GM23338 (cell line): Measurements from ENCODE around the gene C15orf62. TPM values are rescaled to one million over a fixed set of nuclear protein-coding genes. Genes with fewer than 3 reads are reported as not detected.

Experiments
- ATAC-seq: fragments of 200-7000 bp; cut with Tn5 transposase; 3 replicates; pipeline ENCODE4 v1.9.1; 2020
- DNase-seq: peaks from one replicate; pipeline ENCODE4 v3.0.0-alpha.2; 2015; ENCODE audit warnings: low spot score
- H2AFZ ChIP-seq: fragments of 200-600 bp; sonication (generic); 2 replicates; pipeline ENCODE4 v1.8.0; 2016; ENCODE audit warnings: antibody characterized with exemption, mild to moderate bottlenecking, moderate library complexity
- H3F3A ChIP-seq: fragments of 200-600 bp; sonication (generic); replicated peaks from 2 replicates; pipeline ENCODE4 v1.8.0; 2017; ENCODE audit warnings: antibody characterized with exemption, mixed run types, low read depth
- H3K27ac ChIP-seq: fragments of 200-600 bp; sonication (generic); 2 replicates; pipeline ENCODE4 v1.6.1; 2016; ENCODE audit warnings: low read depth
- H3K27me3 ChIP-seq: fragments of 200-600 bp; sonication (generic); 2 replicates; pipeline ENCODE4 v1.8.0; 2016; ENCODE audit warnings: mild to moderate bottlenecking, mixed run types, moderate library complexity; ENCODE audit not compliant: insufficient read depth
- H3K36me3 ChIP-seq: fragments of 200-600 bp; sonication (generic); 2 replicates; pipeline ENCODE4 v1.8.0; 2016; ENCODE audit warnings: mild to moderate bottlenecking; ENCODE audit not compliant: insufficient read depth
- H3K4me1 ChIP-seq: fragments of 200-600 bp; sonication (generic); 2 replicates; pipeline ENCODE4 v1.8.0; 2016; ENCODE audit warnings: mild to moderate bottlenecking, moderate library complexity; ENCODE audit not compliant: insufficient read depth
- H3K4me2 ChIP-seq: fragments of 200-600 bp; sonication (generic); 2 replicates; pipeline ENCODE4 v1.7.1; 2017; ENCODE audit warnings: mixed run types
- H3K4me3 ChIP-seq: fragments of 200-600 bp; sonication (generic); 2 replicates; pipeline ENCODE4 v1.6.1; 2016; ENCODE audit warnings: mixed run types
- H3K79me2 ChIP-seq: fragments of 200-600 bp; sonication (generic); replicated peaks from 2 replicates; pipeline ENCODE4 v1.8.0; 2017; ENCODE audit warnings: mild to moderate bottlenecking; ENCODE audit not compliant: insufficient read depth
- H3K9me2 ChIP-seq: fragments of 200-600 bp; sonication (generic); 2 replicates; pipeline ENCODE4 v1.8.0; 2017; ENCODE audit not compliant: insufficient read depth
- H4K20me1 ChIP-seq: fragments of 200-600 bp; sonication (generic); replicated peaks from 2 replicates; pipeline ENCODE4 v1.8.0; 2017; ENCODE audit warnings: mild to moderate bottlenecking; ENCODE audit not compliant: insufficient read depth
- H3K27ac Mint-ChIP-seq: 2 replicates; pipeline ENCODE4 v1.8.0; 2020; ENCODE audit warnings: inconsistent platforms, mild to moderate bottlenecking, moderate library complexity, mixed read lengths
- H3K27me3 Mint-ChIP-seq: 3 replicates; pipeline ENCODE4 v1.8.0; 2022; ENCODE audit warnings: low read depth, mild to moderate bottlenecking, moderate library complexity, mixed read lengths, inconsistent platforms; ENCODE audit not compliant: insufficient read depth, poor library complexity
- H3K36me3 Mint-ChIP-seq: 3 replicates; pipeline ENCODE4 v1.8.0; 2021; ENCODE audit warnings: low read depth, mild to moderate bottlenecking, inconsistent platforms, moderate library complexity, mixed read lengths
- H3K4me1 Mint-ChIP-seq: 3 replicates; pipeline ENCODE4 v1.8.0; 2020; ENCODE audit warnings: mild to moderate bottlenecking, inconsistent platforms, mixed read lengths
- H3K4me3 Mint-ChIP-seq: 3 replicates; pipeline ENCODE4 v1.8.0; 2021; ENCODE audit warnings: moderate library complexity, mild to moderate bottlenecking, inconsistent platforms, mixed read lengths
- H3K9me3 Mint-ChIP-seq: 3 replicates; pipeline ENCODE4 v1.8.0; 2020; ENCODE audit warnings: moderate library complexity, mild to moderate bottlenecking, inconsistent platforms, mixed read lengths
- CREB1 ChIP-seq: fragments of 250-450 bp; sonication (Bioruptor Pico); IDR thresholded peaks from 2 replicates; pipeline ENCODE4 v1.5.0; 2020; ENCODE audit warnings: low read depth, mild to moderate bottlenecking, moderate library complexity
- CTCF ChIP-seq, 2 experiments: fragments of 200-600 bp in 1 of 2; sonication (generic) in 1 of 2; conservative IDR thresholded peaks; 2 replicates each; pipeline versions ENCODE4 v1.5.1 to v1.6.1; 2016 to 2017; ENCODE audit warnings: antibody characterized with exemption in 2 of 2, low read depth in 2 of 2, mild to moderate bottlenecking in 2 of 2, moderate library complexity in 1 of 2
- ETS1 ChIP-seq: IDR thresholded peaks from 2 replicates; pipeline ENCODE4 v1.6.1; 2016; ENCODE audit warnings: antibody characterized with exemption
- EZH2 ChIP-seq: fragments of 200-600 bp; sonication (generic); IDR thresholded peaks from one replicate; pipeline ENCODE4 v1.8.0; 2017; ENCODE audit warnings: antibody characterized with exemption, mild to moderate bottlenecking, low read depth; ENCODE audit not compliant: unreplicated experiment
- EZH2phosphoT487 ChIP-seq: fragments of 200-600 bp; sonication (generic); IDR thresholded peaks from one replicate; pipeline ENCODE4 v1.8.1; 2018; ENCODE audit warnings: antibody characterized with exemption; ENCODE audit not compliant: unreplicated experiment
- JUNB ChIP-seq: IDR thresholded peaks from one replicate; pipeline ENCODE4 v1.6.1; 2016; ENCODE audit warnings: antibody characterized with exemption; ENCODE audit not compliant: unreplicated experiment
- NANOG ChIP-seq: IDR thresholded peaks from 2 replicates; pipeline ENCODE4 v1.6.1; 2016; ENCODE audit warnings: antibody characterized with exemption, borderline replicate concordance
- POLR2AphosphoS5 ChIP-seq: IDR thresholded peaks from 2 replicates; pipeline ENCODE4 v1.6.1; 2016; ENCODE audit warnings: antibody characterized with exemption, low read depth
- STAT1 ChIP-seq: IDR thresholded peaks from one replicate; pipeline ENCODE4 v1.6.1; 2016; ENCODE audit warnings: antibody characterized with exemption; ENCODE audit not compliant: unreplicated experiment
- ZNF114 ChIP-seq: fragments of 250-450 bp; sonication (Bioruptor Pico); IDR thresholded peaks from 2 replicates; pipeline ENCODE4 v1.5.0; 2020; ENCODE audit warnings: mild to moderate bottlenecking, moderate library complexity
- ZNF331 ChIP-seq: fragments of 250-450 bp; sonication (Bioruptor Pico); IDR thresholded peaks from 2 replicates; pipeline ENCODE4 v1.5.0; 2020; ENCODE audit warnings: low read depth, mild to moderate bottlenecking, moderate library complexity
- ZNF462 ChIP-seq: fragments of 250-450 bp; sonication (Bioruptor Pico); IDR thresholded peaks from 2 replicates; pipeline ENCODE4 v1.5.0; 2020; ENCODE audit warnings: mild to moderate bottlenecking, moderate library complexity
- polyA plus RNA-seq: library from polyadenylated mRNA; unstranded; fragments of >200 nt; fragmentation: Nextera tagmentation; extraction: Ambion mirVana; gene quantifications from 2 replicates; pipeline ENCODE4 v1.2.1, GENCODE V29; 2016
- total RNA-seq: library from RNA; depleted of rRNA; stranded (reverse); fragments of >200 nt; shearing (Covaris generic); gene quantifications from 2 replicates; pipeline ENCODE4 v1.2.3, GENCODE V29; 2014

C15orf62 gene
- total and polyA plus RNA-seq, 2 experiments from 2014 or later = 0.16 to 0.80 TPM

GRCh38 chr15:40803076-40803475 is 33.3 kb downstream of the C15orf62 start:
- no peak for DNase-seq
- Mint-ChIP-seq H3K27ac (no peak overlapping the region), H3K4me3 (no peak overlapping the region), H3K9me3 (no peaks in the 10 kb centered on the region), H3K27me3 (peaks cover 13% of the 10 kb centered on the region), H3K4me1 (peaks cover 28% of the 10 kb centered on the region), H3K36me3 (peaks cover 7% of the 10 kb centered on the region; the same call in 2 of the 3 replicates)
- peaks cover 5% of the 10 kb centered on the region; the same call in 1 of the 2 replicates for H3F3A ChIP-seq
- H4K20me1 ChIP-seq = peaks cover 3% of the 10 kb centered on the region; the same call in 1 of the 2 replicates
- no peaks in the 10 kb centered on the region for H3K9me2 ChIP-seq
- H3K4me3 ChIP-seq = no peak overlapping the region
- peaks cover 31% of the 10 kb centered on the region for H3K4me1 ChIP-seq
- no peaks in the 10 kb centered on the region for H3K36me3 ChIP-seq
- no peak for TF ChIP-seq ETS1
- no peak for TF ChIP-seq EZH2phosphoT487
- no peak for TF ChIP-seq STAT1
- TF ChIP-seq ZNF462 (CRISPR knock-in tag) = no peak
- TF ChIP-seq JUNB = no peak
- no peak for TF ChIP-seq CREB1 (CRISPR knock-in tag)
- no peak for TF ChIP-seq EZH2
- no peak for TF ChIP-seq NANOG
- no peak for TF ChIP-seq ZNF114 (CRISPR knock-in tag)
- TF ChIP-seq POLR2AphosphoS5 = no peak
- no peak for TF ChIP-seq CTCF (conservative IDR thresholded peaks at IDR 0.05; ENCODE audit: low read depth in 2 of 2)
- TF ChIP-seq ZNF331 (CRISPR knock-in tag) = no peak
- no peak overlapping the region for H2AFZ ChIP-seq
- H3K4me2 ChIP-seq = no peak overlapping the region
- H3K27ac ChIP-seq = no peak overlapping the region
- H3K79me2 ChIP-seq = peaks cover 35% of the 10 kb centered on the region
- no peaks in the 10 kb centered on the region for H3K27me3 ChIP-seq
- no peak for ATAC-seq
